Activated CD4-positive, alpha-beta memory T cell treated with anti-CD3 and anti-CD28 coated beads, Interleukin-2, amount 10 ng/mL, durations not matched to agents 7 days and 5 days (primary cell): ENCODE data around the gene ADGRD1. TPM values are rescaled to one million over a fixed set of nuclear protein-coding genes. Genes with fewer than 3 reads are reported as not detected.

Source experiments
- CTCF ChIA-PET: fragments of 350-600 bp; sonication (Branson Sonifier 250); formaldehyde crosslinking; loops from one replicate; lab custom pipeline; 2021; ENCODE audit warnings: antibody characterized with exemption, inconsistent platforms; lab: Charles Lee
- POLR2A ChIA-PET: fragments of 350-600 bp; sonication (Branson Sonifier 250); formaldehyde crosslinking; loops from one replicate; lab custom pipeline; 2021; ENCODE audit warnings: antibody characterized with exemption; lab: Charles Lee
- DNase-seq: peaks from one replicate; pipeline ENCODE4 v3.0.0-alpha.2; 2020
- H3K27ac Mint-ChIP-seq: one replicate; pipeline ENCODE4 v1.8.0; 2021; ENCODE audit warnings: mild to moderate bottlenecking, mixed read lengths
- H3K27me3 Mint-ChIP-seq: one replicate; pipeline ENCODE4 v1.8.0; 2021; ENCODE audit warnings: mixed read lengths
- H3K36me3 Mint-ChIP-seq: one replicate; pipeline ENCODE4 v1.8.0; 2021; ENCODE audit warnings: low read depth, mixed read lengths
- H3K4me1 Mint-ChIP-seq: one replicate; pipeline ENCODE4 v1.8.0; 2021; ENCODE audit warnings: mixed read lengths
- H3K4me3 Mint-ChIP-seq: one replicate; pipeline ENCODE4 v1.8.0; 2021; ENCODE audit warnings: mild to moderate bottlenecking, mixed read lengths
- H3K9me3 Mint-ChIP-seq: one replicate; pipeline ENCODE4 v1.8.0; 2021; ENCODE audit warnings: mixed read lengths
- total RNA-seq, 2 experiments: library from RNA; stranded (reverse); gene quantifications; one replicate each; pipeline ENCODE4 v1.2.3, GENCODE V29; 2021

The ADGRD1 gene
- total RNA-seq, 2 experiments from 2014 or later: 0.23 TPM; not detected in 1

DNA sequence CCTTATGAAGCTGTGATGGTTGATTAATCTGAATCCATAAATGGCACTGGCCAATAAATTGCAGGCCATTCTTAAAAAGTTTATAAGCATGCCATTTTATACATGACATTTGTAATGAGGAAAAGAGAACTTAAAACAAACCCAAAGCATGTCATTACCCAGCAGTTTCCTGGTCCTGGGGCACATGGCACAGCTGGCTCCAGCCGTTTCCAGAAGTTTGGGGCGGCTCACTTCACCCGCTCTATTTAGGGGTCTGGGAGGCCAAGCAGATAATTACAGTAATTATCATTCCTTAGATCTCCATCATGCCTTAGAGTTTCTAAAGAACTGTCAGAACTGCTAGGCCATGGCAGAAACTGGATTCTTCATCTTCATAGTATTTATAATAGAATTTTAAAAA, 6.4 kb downstream of the ADGRD1 start:
- Mint-ChIP-seq H3K4me1 (no peaks in the 10 kb centered on the region), H3K27me3 (no peaks in the 10 kb centered on the region), H3K4me3 (no peak overlapping the region), H3K9me3 (no peaks in the 10 kb centered on the region), H3K27ac (no peak overlapping the region), H3K36me3 (no peaks in the 10 kb centered on the region)
- ChIA-PET POLR2A (no interaction called here), CTCF (no interaction called here)
- no peak for DNase-seq

- Mint-ChIP-seq H3K27ac (no peak overlapping the region), H3K4me3 (no peak overlapping the region), H3K36me3 (no peaks in the 10 kb centered on the region), H3K4me1 (no peaks in the 10 kb centered on the region), H3K27me3 (peaks cover 2% of the 10 kb centered on the region), H3K9me3 (no peaks in the 10 kb centered on the region)
- ChIA-PET POLR2A (no interaction called here), CTCF (no interaction called here)
- DNase-seq: no peak
Observed at GRCh38 chr12:130960787-130961186, 7.1 kb downstream of the ADGRD1 start.

GRCh38 chr12:130961921-130962451, 8.3 kb downstream of the ADGRD1 start:
- no peaks in the 10 kb centered on the region for H3K9me3 Mint-ChIP-seq
- H3K27me3 Mint-ChIP-seq: peaks cover 2% of the 10 kb centered on the region
- POLR2A ChIA-PET: no interaction called here
- H3K4me3 Mint-ChIP-seq: no peak overlapping the region
- CTCF ChIA-PET: no interaction called here
- H3K27ac Mint-ChIP-seq: no peak overlapping the region
- H3K36me3 Mint-ChIP-seq: no peaks in the 10 kb centered on the region
- no peaks in the 10 kb centered on the region for H3K4me1 Mint-ChIP-seq
- DNase-seq: no peak

DNA sequence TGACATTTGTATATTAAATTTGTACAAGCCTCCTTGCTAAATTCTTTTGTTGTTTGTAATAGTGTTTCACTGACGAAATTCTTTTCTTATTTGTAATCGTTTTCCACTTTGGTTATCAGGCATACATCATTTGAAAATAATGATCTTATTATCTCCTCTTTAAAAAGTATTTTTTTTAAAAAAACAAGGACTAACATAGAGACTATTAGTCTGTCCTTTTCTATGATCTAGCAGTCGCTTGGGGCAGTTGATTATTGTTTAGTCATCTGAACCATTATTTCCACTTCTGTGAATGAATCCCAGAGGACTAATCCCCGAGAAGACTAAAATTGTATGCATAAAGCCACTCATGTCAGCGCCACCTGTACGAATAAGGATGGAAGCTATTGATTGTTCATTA, 11.5 kb downstream of the ADGRD1 start:
- ChIA-PET POLR2A (no interaction called here), CTCF (no interaction called here)
- Mint-ChIP-seq H3K36me3 (no peaks in the 10 kb centered on the region), H3K4me1 (no peaks in the 10 kb centered on the region), H3K9me3 (no peaks in the 10 kb centered on the region), H3K4me3 (no peak overlapping the region), H3K27ac (no peak overlapping the region), H3K27me3 (peaks cover 2% of the 10 kb centered on the region)
- no peak for DNase-seq

GRCh38 chr12:130965668-130966067, 12.0 kb downstream of the ADGRD1 start:
- Mint-ChIP-seq H3K27ac (no peak overlapping the region), H3K36me3 (no peaks in the 10 kb centered on the region), H3K4me1 (no peaks in the 10 kb centered on the region), H3K9me3 (no peaks in the 10 kb centered on the region), H3K27me3 (peaks cover 2% of the 10 kb centered on the region), H3K4me3 (no peak overlapping the region)
- POLR2A ChIA-PET: no interaction called here
- CTCF ChIA-PET: no interaction called here
- no peak for DNase-seq

- Mint-ChIP-seq H3K4me3 (no peak overlapping the region), H3K36me3 (no peaks in the 10 kb centered on the region), H3K27ac (no peak overlapping the region), H3K27me3 (peaks cover 2% of the 10 kb centered on the region), H3K9me3 (no peaks in the 10 kb centered on the region), H3K4me1 (no peaks in the 10 kb centered on the region)
- no peak for DNase-seq
- CTCF ChIA-PET: no interaction called here
- POLR2A ChIA-PET: no interaction called here
Observed at GRCh38 chr12:130966443-130967030, 12.8 kb downstream of the ADGRD1 start.

- H3K27ac Mint-ChIP-seq: no peak overlapping the region
- ChIA-PET CTCF (interaction anchor here (0.6 kb wide), 1 partner anchor 51 kb away, joined by 3 read pairs; no protein-coding TSS in a partner anchor), POLR2A (no interaction called here)
- no peaks in the 10 kb centered on the region for H3K4me1 Mint-ChIP-seq
- no peak for DNase-seq
- H3K4me3 Mint-ChIP-seq: no peak overlapping the region
- no peaks in the 10 kb centered on the region for H3K36me3 Mint-ChIP-seq
- peaks cover 2% of the 10 kb centered on the region for H3K27me3 Mint-ChIP-seq
- no peaks in the 10 kb centered on the region for H3K9me3 Mint-ChIP-seq
Observed at GRCh38 chr12:130967636-130968035, 13.9 kb downstream of the ADGRD1 start.

DNA sequence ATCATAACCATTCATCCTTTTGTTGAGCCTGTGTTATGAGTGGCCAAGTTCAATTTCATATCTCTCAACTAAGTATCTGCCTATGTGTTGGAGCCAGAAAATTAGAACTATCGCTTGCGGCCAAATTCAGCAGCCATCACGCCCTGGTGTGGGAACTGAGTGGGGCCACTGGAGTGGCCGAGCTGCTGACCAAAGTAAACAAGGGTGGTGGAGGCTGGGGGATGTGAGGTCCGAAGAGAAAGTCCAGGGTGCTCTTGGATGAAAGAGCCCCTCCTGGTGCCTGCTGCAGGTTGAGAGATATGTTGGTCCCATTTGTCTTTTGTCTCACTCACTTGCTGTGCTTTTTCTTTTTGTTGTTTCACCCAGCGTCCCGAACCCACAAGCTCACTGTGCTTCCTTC, 14.9 kb downstream of the ADGRD1 start:
- CTCF ChIA-PET: no interaction called here
- Mint-ChIP-seq H3K27me3 (peaks cover 2% of the 10 kb centered on the region), H3K4me3 (no peak overlapping the region)

GRCh38 chr12:130969223-130969622, 15.5 kb downstream of the ADGRD1 start:
- Mint-ChIP-seq H3K36me3 (no peaks in the 10 kb centered on the region), H3K9me3 (no peaks in the 10 kb centered on the region), H3K27ac (no peak overlapping the region), H3K4me3 (no peak overlapping the region), H3K27me3 (peaks cover 2% of the 10 kb centered on the region), H3K4me1 (no peaks in the 10 kb centered on the region)
- ChIA-PET POLR2A (no interaction called here), CTCF (no interaction called here)
- no peak for DNase-seq

More for the DNA sequence above, 14.9 kb downstream of the ADGRD1 start:
- H3K9me3 Mint-ChIP-seq: no peaks in the 10 kb centered on the region
- POLR2A ChIA-PET: no interaction called here
- H3K27ac Mint-ChIP-seq: no peak overlapping the region
- no peaks in the 10 kb centered on the region for H3K4me1 Mint-ChIP-seq
- no peaks in the 10 kb centered on the region for H3K36me3 Mint-ChIP-seq
- no peak for DNase-seq

DNA sequence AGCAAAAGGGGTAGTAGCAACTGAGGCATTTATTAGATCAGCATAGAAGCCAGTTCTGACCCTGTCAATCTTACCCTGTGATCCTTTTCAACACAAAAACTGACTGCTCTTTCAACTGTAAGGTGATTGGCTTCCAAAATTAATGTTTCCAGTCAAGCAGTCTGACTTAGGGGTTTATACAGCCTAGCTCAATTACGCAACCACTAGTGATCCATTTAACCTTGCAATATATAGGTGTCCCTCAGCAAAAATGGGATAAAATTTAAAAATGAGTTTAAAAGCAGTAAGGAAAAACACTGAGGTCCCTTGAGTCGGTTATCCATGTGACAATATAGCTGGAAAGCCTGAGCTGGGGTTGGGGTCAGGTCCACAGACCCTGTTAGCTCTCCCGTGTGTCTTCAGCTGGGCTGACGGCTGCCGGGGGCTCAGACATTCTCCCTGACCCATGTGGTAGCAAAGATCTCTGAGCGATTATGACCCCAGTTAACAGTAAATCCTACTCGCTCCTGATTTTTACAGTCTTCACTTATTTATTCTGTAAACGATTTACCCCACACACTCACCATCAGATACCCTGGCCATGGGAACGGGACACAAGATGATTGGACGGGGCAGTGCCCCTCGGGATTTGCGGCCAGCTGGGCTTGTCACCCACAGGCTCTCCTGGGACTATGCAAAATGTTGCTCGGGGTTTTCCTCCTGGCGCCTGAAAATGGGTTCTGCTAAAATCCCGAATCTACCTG, 16.6 kb downstream of the ADGRD1 start:
- DNase-seq: no peak
- ChIA-PET CTCF (no interaction called here), POLR2A (no interaction called here)
- Mint-ChIP-seq H3K27ac (no peak overlapping the region), H3K9me3 (no peaks in the 10 kb centered on the region), H3K4me1 (no peaks in the 10 kb centered on the region), H3K27me3 (peaks cover 2% of the 10 kb centered on the region), H3K36me3 (no peaks in the 10 kb centered on the region), H3K4me3 (no peak overlapping the region)

DNA sequence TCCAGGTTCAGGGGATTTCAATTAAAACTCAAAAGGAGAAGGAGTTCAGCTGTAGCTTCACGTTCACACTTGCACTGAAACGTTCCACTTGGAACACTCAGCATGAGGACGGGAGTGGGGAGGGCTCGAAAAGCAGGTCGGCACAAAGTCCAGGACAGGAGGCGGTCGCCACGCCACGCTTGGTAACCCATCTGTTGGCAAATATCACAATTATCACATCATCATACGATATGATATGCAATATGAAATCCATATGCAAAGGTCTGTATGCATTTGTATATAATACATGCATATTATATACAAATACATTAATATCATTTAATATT, 17.2 kb downstream of the ADGRD1 start:
- CTCF ChIA-PET: no interaction called here
- Mint-ChIP-seq H3K27ac (no peak overlapping the region), H3K4me3 (no peak overlapping the region), H3K4me1 (no peaks in the 10 kb centered on the region), H3K27me3 (no peaks in the 10 kb centered on the region), H3K9me3 (no peaks in the 10 kb centered on the region), H3K36me3 (no peaks in the 10 kb centered on the region)
- DNase-seq: no peak
- POLR2A ChIA-PET: no interaction called here

DNA sequence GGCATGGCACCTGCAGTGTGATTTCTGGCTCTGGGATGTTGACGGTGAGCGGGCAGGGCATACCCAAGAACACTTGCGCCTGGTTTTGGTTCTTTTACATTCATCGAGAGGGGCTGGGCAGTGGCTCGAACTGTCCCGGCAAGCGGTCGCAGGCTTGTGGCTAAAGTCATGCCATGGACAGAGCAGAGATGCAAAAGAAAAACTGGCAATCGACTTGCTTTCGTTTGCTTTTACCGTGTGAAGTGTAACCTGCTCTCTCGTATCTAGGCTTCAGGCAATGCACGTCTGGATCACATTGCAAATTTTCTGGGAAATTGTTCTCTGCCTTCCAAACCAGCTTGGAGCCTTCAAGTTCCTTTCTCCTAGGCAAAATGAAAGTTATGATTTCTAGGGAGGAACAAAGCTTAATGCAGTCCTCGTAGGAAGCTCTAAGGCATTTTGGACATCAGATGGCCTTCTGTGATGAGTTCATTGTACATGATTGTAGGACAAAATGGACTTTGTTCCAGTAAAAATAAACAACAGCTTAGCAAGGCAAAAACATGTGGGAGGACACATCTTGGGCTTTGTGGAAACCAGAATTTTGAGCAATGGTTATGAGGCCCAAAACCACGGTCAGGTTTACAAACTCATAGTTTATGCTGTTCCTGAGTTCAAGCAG, 18.3 kb downstream of the ADGRD1 start:
- no peaks in the 10 kb centered on the region for H3K4me1 Mint-ChIP-seq
- ChIA-PET POLR2A (no interaction called here), CTCF (no interaction called here)
- H3K27me3 Mint-ChIP-seq: no peaks in the 10 kb centered on the region
- no peaks in the 10 kb centered on the region for H3K9me3 Mint-ChIP-seq
- no peak overlapping the region for H3K27ac Mint-ChIP-seq
- H3K4me3 Mint-ChIP-seq: no peak overlapping the region
- no peaks in the 10 kb centered on the region for H3K36me3 Mint-ChIP-seq
- no peak for DNase-seq

DNA sequence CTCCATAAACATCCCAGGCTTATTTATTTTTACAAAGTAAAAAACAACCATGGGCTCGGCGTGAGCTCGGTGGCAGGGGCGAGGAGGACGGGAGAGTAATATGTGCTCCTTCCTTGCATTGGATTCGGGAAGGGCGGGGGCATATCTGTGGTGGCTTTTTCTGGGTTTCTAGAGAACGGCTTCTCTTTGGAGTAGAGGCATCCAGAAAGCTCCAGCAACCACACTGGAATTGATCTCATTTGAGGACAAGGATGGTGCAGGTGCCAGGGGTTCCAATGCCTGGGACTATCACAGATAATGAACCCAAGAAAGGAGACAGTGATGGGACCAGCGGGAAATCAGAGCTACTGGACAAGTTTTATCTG, 18.9 kb downstream of the ADGRD1 start:
- Mint-ChIP-seq H3K36me3 (no peaks in the 10 kb centered on the region), H3K27ac (no peak overlapping the region), H3K4me1 (no peaks in the 10 kb centered on the region), H3K9me3 (no peaks in the 10 kb centered on the region), H3K4me3 (no peak overlapping the region), H3K27me3 (no peaks in the 10 kb centered on the region)
- CTCF ChIA-PET: no interaction called here
- no peak for DNase-seq
- POLR2A ChIA-PET: no interaction called here
